ENCODE data around the gene SP9.
"Not testable (repeated sequence)": the region's sequence is repeated elsewhere in the genome, so short reads cannot be mapped to it uniquely, and the experiment has no call there.

SP9 gene

GRCh38 chr2:174342686-174343342 is 8.1 kb downstream of the SP9 start:
- DNase-seq (ENCODE audit: low read depth): no peak
- H3K4me3 ChIP-seq (ENCODE audit: low read depth, low read length): peak overlapping the region; percentile 36

- DNase-seq (ENCODE audit: low read depth): no peak
- H3K4me3 ChIP-seq (ENCODE audit: low read depth, low read length): no peak overlapping the region
Measured at GRCh38 chr2:174343343-174343622, 8.5 kb downstream of the SP9 start.

DNA sequence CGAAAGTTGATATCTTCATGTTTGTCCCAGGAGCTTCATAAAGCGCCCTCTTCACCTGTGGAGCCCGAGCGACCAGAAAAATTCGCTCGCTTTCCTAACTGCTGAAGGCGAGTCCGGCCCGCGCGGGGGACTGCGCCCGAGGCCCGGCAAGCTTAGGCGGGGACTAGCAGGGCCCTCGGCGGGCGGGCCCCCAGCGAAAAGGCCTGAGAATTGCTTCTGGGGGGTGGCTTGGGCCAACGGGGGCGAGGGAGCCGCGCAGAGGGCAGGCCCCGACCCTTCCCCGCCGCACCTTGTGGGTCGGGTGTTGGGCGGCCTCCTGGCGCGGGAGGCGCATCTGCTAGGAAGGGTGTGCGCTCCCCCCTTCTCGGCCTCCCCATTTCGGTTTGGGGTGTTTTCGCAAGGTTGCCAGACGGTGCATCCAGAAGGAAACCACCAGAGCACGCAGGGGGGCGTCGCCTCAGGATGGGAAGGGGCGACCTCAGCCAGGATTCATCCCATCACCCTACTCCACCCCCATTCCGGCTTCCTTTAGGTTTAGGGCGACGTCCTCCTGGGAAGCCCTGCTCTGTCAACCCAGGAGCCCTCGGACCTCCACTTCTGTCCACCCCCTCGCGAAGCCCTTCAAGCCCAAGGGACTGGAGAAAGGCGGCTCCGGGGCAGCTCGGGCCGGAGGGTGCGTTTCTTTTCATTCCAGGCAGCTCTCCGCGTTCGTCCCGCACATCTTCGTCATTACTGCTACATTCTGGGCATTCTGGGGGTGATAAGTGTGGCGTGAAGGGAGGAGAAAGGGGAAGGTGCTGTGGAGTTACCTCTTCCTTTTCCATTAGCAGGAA is 9.1 kb downstream of the SP9 start:
- DNase-seq (ENCODE audit: low read depth): no peak
- no peak overlapping the region for H3K4me3 ChIP-seq (ENCODE audit: low read depth, low read length)

DNA sequence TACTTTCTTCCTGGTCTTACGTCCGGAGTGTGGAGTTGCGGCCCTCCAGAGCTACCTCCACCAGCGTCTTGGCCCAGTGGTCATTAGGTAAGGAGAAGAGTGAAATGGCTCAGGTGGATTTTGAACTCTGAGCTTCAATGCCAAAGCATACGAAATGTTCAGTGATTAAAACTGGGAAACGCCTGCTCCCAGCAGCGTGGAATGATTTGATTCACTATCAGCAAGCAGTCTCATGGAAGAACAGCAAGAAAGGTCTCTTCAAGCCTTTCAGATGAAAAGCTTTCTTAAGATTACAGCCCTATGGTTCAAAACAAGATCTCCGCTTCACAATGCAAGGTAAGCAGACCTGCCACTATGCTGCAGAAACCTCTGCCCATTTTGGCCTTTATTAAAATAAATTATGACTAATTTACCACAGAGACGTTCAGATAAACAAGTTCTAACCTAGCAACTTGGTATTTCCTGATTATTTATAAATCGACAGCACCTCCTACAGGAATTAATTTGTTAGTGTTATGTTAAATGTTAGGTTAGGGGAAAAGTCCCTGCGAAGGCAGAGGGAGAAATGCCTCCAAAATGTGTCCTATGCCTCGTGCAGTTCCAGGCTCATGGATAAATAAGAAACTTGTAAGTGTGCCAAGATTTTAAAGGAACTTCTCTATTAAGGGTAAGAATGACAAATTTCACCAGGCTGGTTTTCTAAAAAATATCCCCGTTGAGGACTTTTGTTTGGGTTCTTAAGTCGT is 10.1 kb downstream of the SP9 start:
- no peak for DNase-seq (ENCODE audit: low read depth)

GRCh38 chr2:174350018-174350417 is 15.3 kb downstream of the SP9 start:
- H3K4me3 ChIP-seq (ENCODE audit: low read depth, low read length): no peak overlapping the region

More for the DNA sequence above, 10.1 kb downstream of the SP9 start:
- H3K4me3 ChIP-seq (ENCODE audit: low read depth, low read length): no peak overlapping the region

DNA sequence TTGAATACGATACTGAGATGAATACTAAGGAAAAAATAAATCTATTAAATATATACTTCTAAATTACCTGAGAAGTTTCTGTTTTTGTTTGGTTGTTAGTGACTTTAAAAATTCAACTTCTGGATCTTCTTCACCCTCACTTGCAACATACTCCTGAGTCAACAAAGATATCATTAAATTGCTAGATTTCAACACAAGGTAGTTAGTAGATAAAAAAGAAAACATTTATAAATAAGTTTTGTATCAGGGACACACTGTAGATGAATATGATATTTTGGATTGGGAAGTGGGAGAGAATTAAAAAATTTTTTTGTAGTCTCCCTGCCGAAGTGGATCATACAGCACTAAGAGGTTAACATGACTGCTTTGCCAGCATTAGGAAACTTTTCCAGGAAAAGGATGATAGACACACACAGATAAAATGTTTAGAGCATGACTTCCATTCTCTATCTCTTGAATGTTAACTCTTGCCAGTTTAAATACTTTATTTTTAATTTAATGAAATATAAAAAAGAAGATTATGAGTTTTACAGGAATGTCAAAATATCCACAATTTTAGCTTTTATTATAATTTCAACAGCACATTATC is 15.9 kb downstream of the SP9 start:
- no peak overlapping the region for H3K4me3 ChIP-seq (ENCODE audit: low read depth, low read length)
- no peak for DNase-seq (ENCODE audit: low read depth)

More at GRCh38 chr2:174350018-174350417, 15.3 kb downstream of the SP9 start:
- no peak for DNase-seq (ENCODE audit: low read depth)

DNA sequence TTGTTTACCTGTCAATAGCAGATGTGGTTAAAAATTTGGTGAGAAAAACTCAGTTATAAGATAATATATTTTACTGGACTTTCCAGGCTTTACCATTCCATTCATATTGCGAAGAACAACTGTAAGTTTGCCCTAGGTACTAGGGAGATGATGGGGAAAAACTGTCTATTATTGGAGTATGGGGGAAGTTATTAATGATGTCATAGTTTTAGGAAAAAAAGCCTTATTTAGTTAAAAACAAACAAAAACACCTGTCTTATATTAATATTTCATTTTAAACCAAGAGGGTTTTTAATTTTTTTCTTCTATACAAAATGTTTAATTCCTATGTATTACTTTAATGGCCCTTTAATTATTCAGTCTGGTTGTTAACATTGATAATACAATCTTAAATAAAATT is 18.2 kb downstream of the SP9 start:
- H3K4me3 ChIP-seq (ENCODE audit: low read depth, low read length): no peak overlapping the region
- DNase-seq (ENCODE audit: low read depth): no peak

DNA sequence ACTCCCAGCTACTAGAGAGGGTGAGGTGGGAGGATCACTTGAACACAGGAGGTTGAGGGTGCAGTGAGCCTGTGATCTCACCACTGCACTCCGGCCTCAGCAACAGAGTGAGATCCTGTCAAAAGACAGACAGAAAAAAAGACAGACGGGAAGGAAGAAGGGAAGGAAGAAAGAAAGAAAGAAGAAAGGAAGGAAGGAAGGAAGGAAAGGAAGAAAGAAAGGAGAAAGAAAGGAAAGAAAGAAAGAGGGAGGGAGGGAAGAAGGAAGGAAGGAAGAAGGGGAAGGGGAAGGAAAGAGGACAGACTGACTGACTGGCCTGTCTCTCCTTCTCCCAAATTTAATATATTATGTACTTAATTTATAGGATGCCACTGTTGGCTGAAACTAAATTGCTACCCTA is 21.6 kb downstream of the SP9 start:
- H3K4me3 ChIP-seq (ENCODE audit: low read depth, low read length): no peak overlapping the region
- no peak for DNase-seq (ENCODE audit: low read depth)

GRCh38 chr2:174359663-174360062 is 24.9 kb downstream of the SP9 start:
- not testable (repeated sequence) for H3K4me3 ChIP-seq (ENCODE audit: low read depth, low read length); DNase-seq (ENCODE audit: low read depth)

GRCh38 chr2:174362949-174363348 is 28.2 kb downstream of the SP9 start:
- H3K4me3 ChIP-seq (ENCODE audit: low read depth, low read length): no peak overlapping the region
- no peak for DNase-seq (ENCODE audit: low read depth)

GRCh38 chr2:174363492-174364225 is 28.9 kb downstream of the SP9 start:
- not testable (repeated sequence) for H3K4me3 ChIP-seq (ENCODE audit: low read depth, low read length); DNase-seq (ENCODE audit: low read depth)

DNA sequence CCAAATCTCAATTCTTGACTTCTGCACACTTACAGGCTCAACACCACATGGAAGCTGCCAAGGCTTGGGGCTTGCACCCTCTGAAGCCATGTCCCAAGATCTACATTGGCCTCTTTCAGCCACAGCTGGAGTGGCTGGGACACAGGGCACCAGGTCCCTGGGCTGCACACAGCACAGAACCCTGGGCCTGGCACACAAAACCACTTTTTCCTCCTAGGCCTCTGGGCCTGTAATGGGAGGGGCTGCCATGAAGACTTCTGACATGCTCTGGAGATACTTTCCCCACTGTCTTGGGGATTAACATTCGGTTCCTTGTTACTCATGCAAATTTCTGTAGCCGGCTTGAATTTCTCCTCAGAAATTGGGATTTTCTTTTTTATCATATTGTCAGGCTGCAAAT is 29.9 kb downstream of the SP9 start:
- DNase-seq (ENCODE audit: low read depth): no peak
- H3K4me3 ChIP-seq (ENCODE audit: low read depth, low read length): no peak overlapping the region

GRCh38 chr2:174365571-174365970 is 30.8 kb downstream of the SP9 start:
- H3K4me3 ChIP-seq (ENCODE audit: low read depth, low read length): no peak overlapping the region
- no peak for DNase-seq (ENCODE audit: low read depth)

GRCh38 chr2:174368691-174369090 is 33.9 kb downstream of the SP9 start:
- no peak overlapping the region for H3K4me3 ChIP-seq (ENCODE audit: low read depth, low read length)
- no peak for DNase-seq (ENCODE audit: low read depth)

- DNase-seq (ENCODE audit: low read depth): peak; percentile 3
- no peak overlapping the region for H3K4me3 ChIP-seq (ENCODE audit: low read depth, low read length)
Measured at GRCh38 chr2:174376967-174377366, 42.2 kb downstream of the SP9 start.

DNA sequence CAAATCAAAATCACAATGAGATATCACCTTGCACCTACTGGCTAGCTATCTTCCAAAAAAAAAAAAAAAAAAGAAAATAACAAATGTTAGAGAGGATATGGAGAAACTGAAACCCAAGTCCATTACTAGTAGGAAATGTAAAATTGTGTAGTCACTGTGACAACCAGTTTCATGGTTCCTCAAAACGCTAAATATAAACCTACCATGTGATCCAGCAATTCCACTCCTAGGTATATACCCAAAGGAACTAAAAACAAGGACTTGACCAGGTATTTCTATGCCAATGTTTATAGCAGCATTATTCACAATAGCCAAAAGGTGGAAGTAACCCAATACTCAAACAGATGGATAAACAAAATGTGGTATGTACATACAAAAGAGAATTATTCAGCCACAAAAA is 49.0 kb downstream of the SP9 start:
- H3K4me3 ChIP-seq (ENCODE audit: low read depth, low read length): no peak overlapping the region
- DNase-seq (ENCODE audit: low read depth): no peak

DNA sequence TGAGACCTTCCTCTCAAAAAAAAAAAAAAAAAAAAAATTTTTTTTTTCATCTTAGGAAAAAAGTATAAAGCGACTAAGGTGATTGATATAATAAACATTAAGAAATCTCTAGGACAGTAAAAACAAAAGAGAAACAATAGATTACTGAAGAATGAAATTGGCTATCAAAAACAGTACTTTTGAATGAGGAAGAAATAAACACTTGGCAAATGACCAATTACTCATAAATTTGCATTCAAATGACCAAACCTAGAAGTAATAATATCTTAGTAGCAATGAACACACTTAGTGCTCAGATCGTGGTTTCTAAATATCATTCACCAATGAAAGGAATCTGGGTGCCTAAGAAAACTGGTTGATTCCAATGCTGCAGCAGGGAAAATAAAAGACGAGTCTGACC is 50.4 kb downstream of the SP9 start:
- no peak overlapping the region for H3K4me3 ChIP-seq (ENCODE audit: low read depth, low read length)
- no peak for DNase-seq (ENCODE audit: low read depth)
